ENCODE data around the gene MITF. TPM values are rescaled to one million over a fixed set of nuclear protein-coding genes. Genes with fewer than 3 reads are reported as not detected.
"Not testable (repeated sequence)": the region's sequence is repeated elsewhere in the genome, so short reads cannot be mapped to it uniquely, and the experiment has no call there.

MITF gene
- total and polyA plus RNA-seq, 7 donors = 11.8 to 98.1 (median 49.9) TPM

- no peak overlapping the region for H3K27ac ChIP-seq
- TF ChIP-seq CTCF (IDR thresholded peaks at IDR 0.05) = no peak
- ATAC-seq = peak in 2 of 4 donors; percentile 51 to 58
Measured at GRCh38 chr3:69914395-69914794, 175.1 kb downstream of the MITF start.

GRCh38 chr3:69915726-69916125 is 176.5 kb downstream of the MITF start:
- H3K4me1 ChIP-seq = no peaks in the 10 kb centered on the region
- H3K4me3 ChIP-seq = no peak overlapping the region
- TF ChIP-seq CTCF (IDR thresholded peaks at IDR 0.05) = no peak
- no peaks in the 10 kb centered on the region for H3K36me3 ChIP-seq (ENCODE audit: insufficient read depth in 1 of 2, low read depth in 1 of 2)
- no peak for ATAC-seq
- peaks cover 7% of the 10 kb centered on the region for H3K9me3 ChIP-seq
- H3K27me3 ChIP-seq (ENCODE audit: insufficient read depth in 3 of 3, low read length in 2 of 3) = no peaks in the 10 kb centered on the region
- intact Hi-C loops (cut with DNase I) = no loop called here
- no peak for DNase-seq
- no peak overlapping the region for H3K27ac ChIP-seq

More at GRCh38 chr3:69914395-69914794, 175.1 kb downstream of the MITF start:
- no peak for DNase-seq
- Histone ChIP-seq H3K36me3 (ENCODE audit: insufficient read depth in 1 of 2, low read depth in 1 of 2) (no peaks in the 10 kb centered on the region), H3K4me3 (no peak overlapping the region), H3K4me1 (no peaks in the 10 kb centered on the region), H3K27me3 (ENCODE audit: insufficient read depth in 3 of 3, low read length in 2 of 3) (no peaks in the 10 kb centered on the region), H3K9me3 (peaks cover 7% of the 10 kb centered on the region)
- 87 to 89% (median 87%) methylated on average over 4 of the region's 4 CpGs for WGBS, 3 donors
- intact Hi-C loops (cut with DNase I) = no loop called here

GRCh38 chr3:69920009-69920408 is 180.7 kb downstream of the MITF start:
- H3K4me1 ChIP-seq; intact Hi-C loops (cut with DNase I); H3K27me3 ChIP-seq (ENCODE audit: insufficient read depth in 3 of 3, low read length in 2 of 3); H3K27ac ChIP-seq; DNase-seq; H3K9me3 ChIP-seq; ATAC-seq; H3K4me3 ChIP-seq; H3K36me3 ChIP-seq (ENCODE audit: insufficient read depth in 1 of 2, low read depth in 1 of 2): not testable (repeated sequence)
- WGBS, 3 donors = 70 to 78% (median 74%) methylated on average over 9 to 10 of the region's 10 CpGs

- Histone ChIP-seq H3K36me3 (ENCODE audit: insufficient read depth in 1 of 2, low read depth in 1 of 2) (no peaks in the 10 kb centered on the region), H3K4me3 (no peak overlapping the region), H3K9me3 (no peaks in the 10 kb centered on the region), H3K4me1 (no peaks in the 10 kb centered on the region), H3K27ac (no peak overlapping the region), H3K27me3 (ENCODE audit: insufficient read depth in 3 of 3, low read length in 2 of 3) (no peaks in the 10 kb centered on the region)
- no peak for DNase-seq
- intact Hi-C loops (cut with DNase I) = no loop called here
- TF ChIP-seq CTCF (IDR thresholded peaks at IDR 0.05) = no peak
- ATAC-seq = no peak
- 71 to 81% (median 73%) methylated on average over 6 of the region's 6 CpGs for WGBS, 3 donors
Measured at GRCh38 chr3:69921651-69922050, 182.4 kb downstream of the MITF start.

GRCh38 chr3:69922521-69923000 is 183.3 kb downstream of the MITF start:
- no peak overlapping the region for H3K4me3 ChIP-seq
- 82 to 88% (median 82%) methylated on average over 4 of the region's 4 CpGs for WGBS, 3 donors
- H3K27ac ChIP-seq = no peak overlapping the region
- intact Hi-C loops (cut with DNase I) = no loop called here
- no peak for TF ChIP-seq CTCF (IDR thresholded peaks at IDR 0.05)
- no peak for DNase-seq
- ATAC-seq = no peak
- no peaks in the 10 kb centered on the region for H3K27me3 ChIP-seq (ENCODE audit: insufficient read depth in 3 of 3, low read length in 2 of 3)
- no peaks in the 10 kb centered on the region for H3K9me3 ChIP-seq
- H3K36me3 ChIP-seq (ENCODE audit: insufficient read depth in 1 of 2, low read depth in 1 of 2) = no peaks in the 10 kb centered on the region
- H3K4me1 ChIP-seq = no peaks in the 10 kb centered on the region

Measured in psoas muscle (tissue), 8 donors.